SKM-1 (cell line): ENCODE data around the gene MPZL3.
A peak's percentile ranks its signal among the peaks of the same experiment; 100 is the strongest.

Experiments
- DNase-seq: peaks from one replicate; lab custom pipeline; 2025; ENCODE audit not compliant: unreplicated experiment; lab: John Stamatoyannopoulos, UW

The MPZL3 gene

DNA sequence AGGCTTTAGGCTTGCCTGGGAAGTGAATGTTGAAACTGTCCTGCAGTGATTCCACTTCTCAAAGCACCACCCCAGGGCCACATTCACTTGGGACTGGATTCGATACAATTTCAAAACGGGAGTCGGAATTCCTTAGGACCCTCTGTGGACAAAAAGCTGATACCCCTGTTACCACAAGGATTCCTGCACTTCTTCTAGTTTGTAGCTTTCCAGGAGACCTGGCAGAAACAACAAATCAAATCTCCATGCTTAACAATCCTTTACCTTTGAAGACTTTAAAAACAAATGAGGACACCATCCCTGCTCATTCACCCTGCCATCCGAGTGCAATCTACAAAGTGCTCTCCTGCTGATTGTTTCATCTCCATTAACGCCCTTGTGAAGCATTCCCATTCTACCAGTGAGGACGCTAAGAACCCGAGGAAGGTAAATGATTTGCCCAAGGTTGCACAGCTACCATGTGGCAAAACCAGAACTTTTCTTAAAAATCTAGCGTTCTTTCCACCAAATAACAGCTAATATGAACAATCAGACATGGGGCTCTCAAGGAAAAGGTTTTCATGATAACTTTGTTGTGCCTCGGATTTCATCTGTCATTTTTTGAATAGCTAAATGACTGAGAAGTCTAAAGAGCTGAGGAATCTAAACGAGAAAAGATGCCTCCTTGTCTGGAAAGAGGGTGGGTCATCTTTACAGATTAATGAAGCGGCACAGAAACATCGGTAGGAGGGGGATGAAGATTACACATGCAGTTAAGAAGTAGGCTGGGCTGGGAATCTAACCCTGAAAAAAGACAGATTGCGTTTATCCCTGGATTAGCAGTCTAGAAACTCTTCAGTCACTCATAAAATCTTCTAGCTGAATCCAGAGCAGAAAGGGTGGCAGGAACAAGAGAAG lies 12.7 kb upstream of the MPZL3 start:
- no peak for DNase-seq

DNA sequence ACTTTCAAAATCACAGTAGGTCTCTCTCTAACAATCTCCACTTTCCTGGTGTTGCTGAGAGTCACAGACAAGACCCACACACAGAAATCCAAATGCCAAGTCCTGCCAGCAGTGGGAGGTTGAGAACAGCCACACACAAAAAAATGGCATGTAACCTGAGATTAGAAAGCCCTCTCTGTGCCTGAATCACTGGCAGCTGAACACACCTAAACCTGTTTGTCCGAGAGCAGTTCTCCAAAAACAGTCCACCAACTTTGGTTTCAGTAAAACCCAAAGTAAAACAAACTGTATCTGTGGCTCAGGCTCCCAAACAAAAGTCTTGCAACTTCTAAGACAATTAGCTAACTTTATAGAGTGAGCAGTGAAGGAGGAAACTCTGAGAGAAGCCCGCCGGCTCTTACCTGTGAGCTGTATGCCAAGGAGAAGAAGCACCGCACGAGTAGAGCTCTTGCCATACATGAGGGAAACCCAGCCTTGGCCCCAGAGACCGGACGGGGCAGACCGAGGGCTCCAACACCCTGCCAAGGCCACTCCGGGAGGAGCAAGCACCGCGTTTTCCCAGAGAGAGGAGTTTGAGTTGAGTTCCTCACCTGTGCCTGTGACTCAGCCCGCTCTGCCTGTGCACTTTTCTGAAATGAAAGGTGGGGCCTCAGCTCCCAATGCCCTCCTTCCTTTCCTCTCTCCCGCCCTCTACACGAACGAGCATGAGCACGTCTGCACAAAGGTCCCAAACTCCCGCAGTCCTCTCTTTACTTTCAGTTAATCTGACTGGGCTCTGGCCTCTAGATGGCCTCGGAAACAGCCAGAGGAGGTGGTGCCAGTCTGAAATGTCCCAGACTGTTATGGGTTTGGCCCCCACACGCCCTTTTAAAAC lies 11.8 kb upstream of the MPZL3 start, which contains the start of gene MPZL2:
TSS of gene MPZL2 (minus strand) at position 603 of the 874 bp plus-strand sequence. CDS start at position 459, 144 bp downstream.
- DNase-seq: no peak

DNA sequence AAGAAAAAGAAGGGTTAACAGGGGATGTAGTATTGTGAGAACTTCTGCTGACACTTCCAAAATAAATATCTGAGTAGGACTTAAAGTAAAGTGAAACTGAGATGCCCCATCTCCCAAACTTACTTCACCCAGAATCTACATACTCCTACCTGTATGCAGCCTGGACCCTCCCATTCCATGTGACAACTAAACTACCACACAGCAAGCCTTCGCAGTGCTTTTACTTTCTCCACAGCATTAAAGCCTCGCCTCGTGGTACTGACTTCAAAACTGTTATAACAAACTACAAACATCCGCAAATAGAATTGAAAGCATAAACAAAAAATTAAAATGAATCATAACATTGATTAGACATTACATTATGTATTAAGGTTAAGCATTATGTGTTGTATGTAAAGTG lies 10.9 kb upstream of the MPZL3 start:
- no peak for DNase-seq

DNA sequence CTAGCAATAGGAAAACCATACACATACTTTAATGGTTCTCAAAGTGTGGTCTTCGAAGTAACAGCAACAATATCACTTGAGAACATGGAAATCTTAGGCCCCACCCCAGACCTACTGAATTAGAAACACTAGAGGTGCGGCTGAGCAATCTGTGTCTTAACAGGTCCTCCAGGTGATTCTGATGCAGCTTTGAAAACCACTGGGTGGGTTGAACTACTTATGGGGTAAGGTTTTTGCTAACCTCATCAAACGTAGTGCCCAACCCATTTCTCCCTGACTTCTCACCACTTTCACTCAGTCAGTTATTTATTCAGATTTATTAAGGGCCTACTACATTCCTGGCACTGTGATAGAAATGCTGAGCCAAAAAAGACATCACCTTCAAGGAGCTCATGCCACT lies 8.2 kb upstream of the MPZL3 start:
- DNase-seq: no peak

DNA sequence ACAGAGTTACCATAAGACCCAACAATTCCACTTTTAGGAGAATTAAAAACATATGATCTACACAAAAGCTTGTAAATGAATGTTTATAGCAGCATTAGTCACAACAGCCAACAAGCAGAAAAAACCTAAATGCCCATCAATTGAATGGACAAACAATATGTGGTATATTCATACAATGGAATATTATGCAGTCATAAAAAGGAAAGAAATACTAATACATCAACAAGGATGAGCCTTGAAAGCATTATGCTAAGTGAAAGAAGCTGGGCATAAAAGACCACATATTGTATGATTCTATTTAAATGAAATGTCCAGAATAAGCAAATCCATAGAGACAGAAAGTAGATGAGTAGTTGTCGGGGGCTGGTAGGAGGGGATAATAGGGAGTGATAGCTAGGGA lies 7.0 kb upstream of the MPZL3 start:
- no peak for DNase-seq

DNA sequence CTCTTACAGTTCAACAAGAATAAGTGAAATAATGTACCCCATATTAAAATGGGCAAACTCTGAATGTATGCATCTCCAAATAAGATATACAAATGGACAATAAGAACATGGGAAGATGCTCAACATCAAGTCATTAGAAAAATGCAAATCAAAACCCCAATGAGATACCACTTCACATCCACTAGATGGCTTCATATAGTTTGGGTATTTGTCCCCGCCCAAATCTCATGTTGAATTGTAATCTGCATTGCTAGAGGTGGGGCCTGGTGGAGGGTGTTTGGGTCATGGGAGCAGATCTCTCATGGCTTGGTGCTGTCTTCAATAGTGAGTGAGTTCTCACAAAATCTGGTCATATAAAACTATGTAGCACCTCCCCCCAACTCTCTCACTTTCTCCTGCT lies 6.2 kb upstream of the MPZL3 start:
- no peak for DNase-seq

DNA sequence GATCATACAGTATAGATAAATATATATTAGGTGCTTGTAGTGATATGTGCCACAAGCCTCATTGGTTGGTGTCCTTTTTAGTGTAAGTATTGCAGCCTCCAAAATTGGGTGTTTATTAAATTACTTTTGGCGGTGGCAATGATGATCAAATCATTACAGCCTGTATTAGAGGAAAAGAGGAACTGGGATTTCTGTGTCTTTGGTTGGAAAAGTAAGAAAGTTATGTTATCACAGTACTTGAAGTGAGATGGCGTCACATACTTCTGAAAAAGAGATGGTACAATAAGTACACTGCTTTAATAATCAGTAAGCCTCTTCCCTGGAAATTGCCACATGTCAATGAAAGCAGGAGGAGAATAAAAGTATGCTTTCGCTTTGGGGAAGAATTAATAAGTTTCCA lies 523 bp upstream of the MPZL3 start:
- DNase-seq: no peak

DNA sequence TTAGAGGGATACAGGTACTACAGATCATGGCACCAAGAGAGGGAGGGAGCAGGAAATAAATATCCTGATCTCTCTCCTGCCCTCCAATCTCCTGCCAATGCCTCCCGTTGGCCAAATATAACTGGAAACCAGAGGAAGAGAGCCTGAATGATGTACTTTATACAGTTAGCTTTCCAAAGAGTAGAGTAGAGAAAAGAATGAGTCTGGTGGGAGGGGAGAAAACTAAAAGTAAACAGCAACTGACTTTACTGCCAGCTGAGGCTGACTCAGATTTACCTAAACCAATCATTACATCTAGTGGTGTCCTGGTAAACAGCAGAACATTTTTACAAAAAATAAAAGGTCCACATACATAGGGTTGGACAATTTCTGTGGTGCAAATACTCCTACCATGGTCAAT lies 5.1 kb downstream of the MPZL3 start:
- DNase-seq: no peak

DNA sequence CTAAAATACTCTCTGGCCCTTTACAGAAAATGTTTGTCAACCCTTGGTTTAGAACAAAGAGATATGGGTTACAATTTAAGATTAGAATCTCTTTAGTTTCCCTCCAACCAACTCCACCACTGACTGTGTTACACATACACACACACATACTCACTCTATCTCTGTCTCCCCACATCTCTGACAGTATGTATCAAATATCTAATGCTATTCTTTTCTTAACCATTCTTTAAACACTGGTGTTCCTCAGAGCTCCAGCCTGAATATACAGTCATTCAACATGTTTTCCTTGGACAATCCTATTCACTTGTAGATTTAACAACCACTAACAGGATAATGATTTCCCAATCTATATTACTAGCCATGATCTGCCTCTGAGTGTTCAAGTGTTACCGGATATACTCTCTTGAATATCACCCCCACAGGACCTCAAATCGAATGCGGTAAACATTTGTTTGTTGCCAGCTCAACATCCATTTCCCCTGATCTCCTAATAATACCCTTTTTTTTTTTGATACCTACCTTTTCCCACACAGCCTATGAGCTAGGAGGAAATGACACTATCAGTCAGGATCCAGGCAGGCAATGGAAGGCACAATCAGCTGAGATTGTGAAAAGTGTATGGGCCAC lies 6.1 kb downstream of the MPZL3 start:
- no peak for DNase-seq

DNA sequence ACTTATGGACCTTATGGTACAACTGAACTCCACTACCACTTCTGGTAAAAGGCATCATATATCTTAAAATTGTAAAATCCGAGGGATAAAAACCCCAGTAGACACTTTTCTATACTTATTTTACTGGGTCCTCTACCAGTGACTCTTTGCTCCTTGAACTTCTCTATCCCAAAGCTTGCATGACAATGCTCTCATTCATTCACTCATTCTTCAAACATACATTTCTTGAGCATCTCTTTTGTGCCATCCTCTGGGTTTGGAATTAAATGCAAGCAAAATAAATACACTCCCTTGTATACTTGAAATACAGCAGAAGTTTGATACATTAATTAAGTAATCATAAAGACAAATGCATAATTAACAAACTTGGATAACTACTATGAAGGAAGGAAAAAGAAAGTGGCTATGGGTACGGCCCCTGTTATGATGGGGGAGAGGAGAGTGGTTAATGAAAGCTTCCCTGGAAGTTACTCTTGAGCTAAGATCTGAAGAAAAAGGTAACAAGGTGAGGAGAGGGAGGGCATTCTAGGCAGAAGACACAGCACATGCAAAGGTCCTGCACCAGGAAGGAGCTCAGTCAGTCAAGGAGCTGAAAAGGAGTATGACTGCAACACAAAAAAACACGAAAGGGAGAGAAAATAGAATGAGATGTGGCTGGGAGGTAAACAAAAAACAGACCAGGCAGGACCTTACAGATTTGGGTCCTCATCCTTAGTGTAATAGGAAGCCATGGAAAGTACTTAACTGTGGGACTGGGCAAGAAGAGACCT lies 8.0 kb downstream of the MPZL3 start:
- DNase-seq: no peak

DNA sequence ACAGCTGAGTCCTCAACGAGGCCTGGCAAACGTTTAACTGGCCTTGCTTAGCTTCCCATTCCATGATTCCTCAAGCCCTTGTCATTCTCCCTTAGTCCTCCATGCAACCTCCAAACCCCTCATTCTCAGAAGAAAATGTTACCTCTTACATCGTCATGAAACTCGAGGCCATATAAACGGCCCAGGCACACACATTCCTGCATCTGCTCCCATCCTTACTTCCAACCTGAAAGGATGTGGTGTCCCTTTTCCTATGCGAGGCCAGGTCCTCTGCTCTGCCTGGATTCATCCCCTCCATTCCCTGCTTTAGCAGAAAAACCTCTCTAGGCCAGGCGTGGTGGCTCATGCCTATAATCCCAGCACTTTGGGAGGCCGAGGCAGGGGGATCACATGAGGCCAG lies 9.0 kb downstream of the MPZL3 start:
- DNase-seq: no peak

DNA sequence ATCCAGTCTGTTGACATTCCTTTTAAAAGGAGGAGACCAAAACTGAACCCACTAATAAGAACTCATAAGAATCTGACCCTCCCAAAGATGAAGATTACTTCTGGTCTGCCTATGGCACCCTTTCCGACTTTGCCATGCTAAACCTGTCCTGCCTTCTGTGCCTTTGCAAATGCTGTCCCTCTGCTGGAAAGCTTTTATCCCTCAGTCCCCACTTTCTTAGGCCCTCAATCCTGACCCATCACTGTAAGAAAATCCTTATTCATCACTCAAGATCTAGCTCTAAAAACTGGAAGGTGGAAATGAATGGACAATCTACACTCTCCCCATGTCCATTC lies 10.4 kb downstream of the MPZL3 start:
- no peak for DNase-seq

DNA sequence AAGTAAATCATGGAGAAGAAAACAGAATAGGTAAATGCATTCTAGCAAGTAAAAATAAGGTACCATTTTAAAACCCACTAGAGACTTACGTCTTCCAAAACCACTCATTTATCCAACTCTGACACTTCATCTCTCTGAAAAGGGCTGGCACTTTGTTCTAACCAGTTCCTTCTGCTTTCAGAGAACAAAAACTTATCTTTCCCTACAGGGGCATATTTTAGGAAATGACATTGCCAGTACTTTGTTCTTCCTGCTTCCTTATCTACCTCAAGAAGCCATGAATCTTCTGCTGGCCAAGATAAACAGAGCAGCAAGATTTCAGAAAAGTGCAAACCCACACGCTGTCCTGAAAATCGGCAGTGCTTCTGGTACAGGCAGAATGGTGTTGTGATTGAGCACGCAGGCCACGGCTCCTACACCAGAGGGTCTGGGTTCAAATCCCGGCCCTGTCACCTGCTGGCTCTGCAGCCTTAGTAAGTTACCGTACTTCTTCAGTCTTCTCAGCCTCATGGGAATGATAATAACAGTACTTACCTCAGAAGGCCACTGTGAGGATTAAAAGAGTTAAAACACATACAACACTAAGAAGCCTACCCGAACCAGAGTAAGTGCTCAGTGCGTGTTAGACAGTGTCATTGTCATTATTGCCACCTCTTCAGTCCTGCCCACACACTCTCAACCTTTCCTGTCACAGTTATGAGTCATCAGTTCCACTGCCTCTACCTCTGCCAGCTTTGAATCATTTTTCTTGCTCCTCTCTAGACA lies 11.0 kb downstream of the MPZL3 start:
- peak; percentile 70 for DNase-seq

DNA sequence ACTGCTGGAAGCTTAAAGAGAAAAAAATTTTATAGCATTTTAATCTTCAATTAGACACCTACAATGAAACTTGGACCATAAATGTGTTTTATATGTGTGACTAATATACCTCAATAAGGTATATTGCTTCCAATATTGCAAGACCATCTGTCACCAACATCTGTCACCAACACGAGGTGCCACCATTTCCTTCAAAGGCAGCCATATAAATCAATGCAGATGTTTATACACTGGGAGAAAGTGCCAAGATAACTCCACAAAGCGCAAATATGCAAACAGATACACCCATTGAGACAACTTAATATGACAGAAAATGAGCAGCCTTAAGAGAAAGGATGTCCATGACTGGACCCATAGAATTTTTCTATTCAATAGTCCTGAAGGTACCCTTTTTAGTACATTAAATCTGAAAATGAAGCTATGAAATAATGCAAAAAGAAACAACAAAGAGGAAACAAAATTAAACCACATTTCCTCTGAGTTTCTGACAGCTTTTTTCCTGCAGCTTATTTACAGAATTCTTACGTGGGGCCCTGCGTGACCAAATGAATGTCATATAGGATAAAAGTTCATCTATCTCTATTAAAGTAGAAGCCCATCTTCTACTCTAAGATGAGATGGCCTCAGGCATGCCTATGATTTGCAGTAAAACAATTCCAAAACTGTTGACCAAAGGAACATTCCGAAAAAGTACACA lies 12.5 kb downstream of the MPZL3 start:
- no peak for DNase-seq

DNA sequence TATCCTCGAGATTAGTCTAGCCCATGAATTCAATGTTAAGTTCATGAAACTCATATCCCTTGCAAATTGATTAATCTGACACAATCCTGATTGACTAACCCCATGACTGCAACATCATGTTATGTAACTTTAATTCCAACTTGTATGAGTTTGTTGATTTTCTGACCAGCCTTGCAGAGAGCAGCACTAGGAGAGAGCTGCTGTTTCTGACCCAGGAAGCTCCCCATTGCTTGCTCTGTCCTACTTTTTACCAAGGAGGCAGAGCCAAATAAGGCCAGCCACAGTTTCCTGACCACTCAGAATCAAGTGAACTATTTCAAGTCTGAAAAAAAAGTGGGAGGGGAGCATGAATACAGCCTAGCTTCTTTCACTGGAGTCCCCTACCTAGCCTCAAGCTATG lies 13.2 kb downstream of the MPZL3 start:
- DNase-seq: peak; percentile 32

DNA sequence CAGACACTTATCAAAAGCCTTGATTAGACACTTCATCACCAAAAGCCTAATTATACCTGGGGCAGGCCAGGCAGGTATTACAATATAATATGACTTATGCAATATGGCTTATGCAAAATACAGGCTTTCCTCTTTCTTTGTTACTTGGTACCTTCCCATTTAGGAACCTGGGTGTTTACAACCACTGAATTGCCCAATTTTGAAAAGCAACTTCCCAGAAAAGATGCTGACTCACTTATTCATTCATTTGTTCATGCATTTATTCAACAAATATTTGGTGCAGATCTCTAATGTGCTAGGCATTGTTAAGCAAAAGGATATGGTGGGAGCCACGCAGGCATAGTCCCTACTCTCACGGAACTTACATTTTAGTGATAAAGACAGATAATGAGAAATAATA lies 13.7 kb downstream of the MPZL3 start:
- peak; percentile 66 for DNase-seq

DNA sequence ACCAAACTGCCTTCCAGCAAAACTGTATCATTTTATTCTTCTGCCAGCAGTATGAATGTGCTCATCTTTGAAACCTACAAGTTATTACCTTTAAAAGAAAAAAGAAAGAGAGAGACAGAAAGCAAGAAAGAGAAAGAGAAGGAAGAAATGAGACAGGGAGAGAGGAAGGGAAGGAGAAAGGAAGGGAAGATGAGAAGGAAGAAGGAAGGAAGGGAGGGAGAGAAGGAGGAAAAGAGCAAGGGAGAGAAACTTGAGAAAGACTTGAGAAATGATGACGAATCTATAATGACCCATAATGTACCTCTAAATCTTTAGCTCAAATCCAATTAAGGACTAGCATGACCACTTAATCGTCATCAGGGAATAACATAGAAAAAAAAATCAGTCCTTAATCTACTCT lies 16.0 kb downstream of the MPZL3 start:
- DNase-seq: no peak

DNA sequence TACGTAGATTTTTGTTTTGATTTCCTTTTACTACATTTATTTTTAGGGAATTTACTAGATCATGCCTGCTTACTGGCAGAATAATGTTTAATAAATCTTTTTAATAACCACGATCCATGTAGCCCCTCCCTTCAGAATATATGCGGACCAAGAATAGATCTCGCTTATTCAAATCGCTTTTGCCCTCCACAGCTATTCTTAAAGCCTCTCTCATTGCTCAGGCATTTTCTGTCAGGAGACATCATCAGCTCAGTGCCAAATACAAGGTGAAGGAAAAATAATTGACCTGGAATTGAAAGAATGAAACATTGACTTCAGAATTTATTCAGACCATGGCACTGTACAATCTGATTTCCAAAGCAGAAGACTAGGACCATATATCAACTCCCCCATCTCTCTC lies 17.3 kb downstream of the MPZL3 start:
- DNase-seq: no peak

DNA sequence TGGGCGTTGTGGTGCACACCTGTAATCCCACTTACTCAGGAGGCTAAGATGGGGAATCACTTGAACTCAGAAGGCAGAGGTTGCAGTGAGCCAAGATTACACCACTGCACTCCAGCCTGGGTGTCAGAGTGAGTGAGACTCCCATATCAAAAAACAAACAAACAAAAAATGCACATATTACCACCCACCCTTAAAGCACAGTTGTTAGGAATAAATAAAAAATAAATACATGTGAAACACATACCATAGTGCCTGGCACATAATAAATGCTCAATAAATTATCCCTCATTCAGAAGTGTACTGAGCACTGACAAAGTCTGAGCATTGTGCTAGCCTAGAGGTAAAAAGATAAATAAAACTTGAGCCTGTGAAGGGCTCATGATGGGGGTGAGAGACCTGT lies 18.3 kb downstream of the MPZL3 start:
- DNase-seq: no peak

DNA sequence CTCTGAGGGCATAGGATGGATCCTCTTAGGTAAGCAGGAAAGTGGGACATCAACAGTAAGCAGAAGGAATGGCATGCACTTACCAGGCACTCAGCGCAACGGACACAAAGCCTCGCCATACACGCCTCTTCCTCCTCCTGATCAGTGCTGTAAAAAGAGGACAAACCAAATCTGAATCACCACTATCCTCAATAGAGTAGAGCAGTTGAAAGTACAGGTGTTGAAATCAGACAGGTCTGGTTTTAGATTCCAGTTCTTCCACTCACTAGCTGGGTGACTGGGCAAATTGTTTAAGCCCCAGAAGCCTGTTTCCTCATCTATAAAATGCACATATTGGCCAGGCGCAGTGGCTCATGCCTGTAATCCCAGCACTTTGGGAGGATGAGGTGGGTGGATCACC lies 18.8 kb downstream of the MPZL3 start:
- no peak for DNase-seq
